Posterior vena cava (tissue), 2 donors: ENCODE measurements around the gene MED13L. TPM values are rescaled to one million over a fixed set of nuclear protein-coding genes. Genes with fewer than 3 reads are reported as not detected.
"Not testable (repeated sequence)": the region's sequence is repeated elsewhere in the genome, so short reads cannot be mapped to it uniquely, and the experiment has no call there.

Source experiments
- DNase-seq: peaks from one replicate; pipeline ENCODE4 v3.0.0-alpha.2; 2020; ENCODE audit warnings: low spot score
- intact Hi-C, 2 donors: fragments of 100-400 bp; cut with DNase I; formaldehyde crosslinking; loops; one replicate each; pipeline versions ENCODE4 v1.14.1 to v1.14.2; 2022 to 2023
- total RNA-seq, 2 donors: library from RNA; stranded (reverse); fragmentation: NEBNext Ultra II Directional; extraction: Animal tissue kit (Norgen Biotek cat#: 25700); gene quantifications; one replicate each; pipeline ENCODE4 v1.2.1, GENCODE V29; 2021
- donor health status: DM: yes; HTN: yes; CAD: no.
- donor health status: DM: yes; HTN: yes; CAD: no.

The MED13L gene
- total RNA-seq, 2 donors from 2014 or later: 133 to 176 TPM

DNA sequence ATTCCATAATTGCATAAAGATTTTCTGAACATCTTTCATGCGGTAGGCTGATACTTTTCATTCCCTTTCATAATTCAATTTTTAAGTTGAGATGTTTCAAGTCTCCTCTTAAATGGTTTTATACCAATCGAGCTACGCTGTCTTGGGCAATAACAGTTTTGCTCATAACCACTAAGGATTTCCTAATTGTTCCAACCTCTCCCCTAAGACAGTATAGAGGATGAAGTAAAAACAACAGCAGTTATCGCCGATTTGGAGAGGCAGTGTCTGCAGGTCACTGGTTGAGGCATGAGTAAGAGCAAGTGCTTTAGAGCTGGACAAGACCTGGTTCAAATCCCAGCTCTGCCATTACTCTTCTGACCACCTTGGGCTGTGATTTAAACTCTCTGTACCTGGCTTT lies 6.9 kb upstream of the MED13L start:
- DNase-seq: no peak
- intact Hi-C loops: loop anchor here in 1 of 2 donors (10.0 kb wide), 1 partner anchor 320 kb away; no protein-coding TSS in a partner anchor

DNA sequence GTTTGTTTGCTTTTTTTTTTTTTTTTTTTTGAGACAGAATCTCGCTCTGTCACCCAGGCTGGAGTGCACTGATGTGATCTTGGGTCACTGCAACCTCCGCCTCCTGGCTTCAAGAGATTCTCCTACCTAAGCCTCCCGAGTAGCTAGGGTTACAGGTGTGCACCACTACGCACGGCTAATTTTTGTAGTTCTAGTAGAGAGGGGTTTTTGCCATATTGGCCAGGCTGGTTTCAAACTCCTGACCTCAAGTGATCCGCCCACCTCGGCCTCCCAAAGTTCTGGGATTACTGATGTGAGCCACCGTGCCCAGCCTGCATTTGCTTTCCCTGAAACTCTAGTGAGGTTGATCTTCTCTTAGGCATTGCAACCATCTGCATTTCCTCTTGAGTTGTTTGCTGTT lies 6.4 kb upstream of the MED13L start:
- intact Hi-C loops: loop anchor here in 1 of 2 donors (10.0 kb wide), 1 partner anchor 321 kb away; no protein-coding TSS in a partner anchor
- not testable (repeated sequence) for DNase-seq

DNA sequence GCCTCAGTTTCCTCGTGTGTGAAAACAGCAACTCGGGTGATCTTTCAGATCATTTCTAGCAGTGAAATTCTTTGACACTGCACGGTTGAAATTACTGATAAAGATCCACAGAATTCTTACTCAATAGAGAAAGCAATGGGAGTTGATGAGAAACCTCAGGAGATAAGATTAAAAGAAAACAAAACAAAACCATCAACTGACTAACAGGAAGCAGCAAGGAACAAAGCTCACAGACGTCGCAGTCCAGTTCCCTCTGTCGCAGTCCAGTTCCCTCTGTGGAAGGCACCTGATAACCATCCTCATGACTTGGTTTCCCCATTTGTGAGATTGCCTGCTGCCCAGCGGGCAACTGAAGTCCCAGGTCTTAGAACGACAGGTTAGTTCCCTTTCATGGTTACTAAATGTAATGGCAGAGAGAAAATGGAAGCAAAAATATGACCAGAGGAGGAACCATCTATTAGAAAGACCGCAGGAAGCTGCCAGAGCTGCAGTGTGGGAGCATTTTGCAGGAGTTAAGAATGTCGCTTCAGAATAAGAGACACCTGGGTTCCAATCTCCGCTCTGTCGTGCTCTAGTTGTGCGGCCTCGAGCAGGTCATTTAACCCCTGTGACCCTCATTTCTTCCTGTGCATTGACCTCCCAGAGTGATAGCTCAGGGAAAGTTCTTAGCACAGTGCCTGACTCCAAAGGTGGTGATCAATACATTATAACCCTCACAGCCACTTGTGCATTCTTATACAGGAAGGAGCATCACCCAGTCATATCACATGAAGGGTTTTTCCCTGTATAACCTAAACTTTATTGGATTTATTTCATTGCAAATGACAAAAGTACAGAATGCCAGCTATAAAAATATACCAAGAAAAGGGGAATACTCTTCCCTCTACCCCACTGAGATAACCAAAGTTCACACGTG lies 5.1 kb upstream of the MED13L start:
- DNase-seq: peak; percentile 40
- intact Hi-C loops: loop anchor here in 1 of 2 donors (10.0 kb wide), 1 partner anchor 322 kb away; no protein-coding TSS in a partner anchor

DNA sequence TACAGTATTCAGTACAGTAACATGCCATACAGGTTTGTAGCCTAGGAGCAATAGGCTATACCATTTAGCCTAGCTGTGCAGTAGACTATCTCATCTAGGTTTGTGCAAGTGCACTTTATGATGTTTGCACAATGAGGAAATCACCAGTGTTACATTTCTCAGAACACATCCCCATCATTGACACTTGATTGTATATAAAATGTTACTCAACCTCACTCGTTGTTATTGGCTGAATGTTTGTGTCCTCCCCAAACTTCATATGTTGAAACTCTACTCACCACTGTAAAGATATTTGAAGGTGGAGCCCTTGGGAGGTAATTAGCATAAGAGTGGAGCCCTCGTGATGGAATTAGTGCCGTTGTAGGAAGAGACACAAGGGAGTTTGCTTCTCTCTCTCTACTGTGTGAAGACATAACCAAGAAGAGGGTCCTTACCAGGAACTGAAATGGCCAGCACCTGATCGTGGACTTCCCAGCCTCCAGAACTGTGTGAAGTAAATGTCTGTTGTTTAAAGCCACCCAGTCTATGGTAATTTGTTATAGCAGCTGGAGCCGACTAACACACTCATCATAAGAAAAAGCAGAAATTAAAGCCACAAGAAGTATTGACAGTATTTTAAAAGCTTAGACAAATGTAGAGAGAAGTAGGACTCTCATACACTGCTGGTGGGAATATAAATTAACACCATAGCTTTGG lies 3.2 kb upstream of the MED13L start:
- intact Hi-C loops: loop anchor here in 1 of 2 donors (10.0 kb wide), 1 partner anchor 324 kb away; no protein-coding TSS in a partner anchor

DNA sequence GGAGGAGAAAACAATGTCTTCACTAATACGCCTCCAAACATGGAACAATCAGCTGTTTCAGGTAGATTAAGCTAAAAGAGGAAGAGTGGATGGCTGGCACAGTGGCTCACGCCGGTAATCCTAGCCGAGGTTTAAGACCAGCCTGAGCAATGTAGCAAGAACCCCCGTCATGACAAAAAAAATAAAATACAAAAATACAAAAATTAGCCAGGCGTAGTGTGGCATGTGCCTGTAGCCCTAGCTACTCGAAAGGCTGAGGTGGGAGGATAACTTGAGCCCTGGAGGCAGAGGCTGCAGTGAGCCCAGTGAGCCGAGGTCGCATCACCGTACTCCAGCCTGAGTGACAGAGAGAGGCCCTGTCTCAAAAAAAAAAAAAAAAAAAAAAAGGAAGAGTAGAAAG lies 1.2 kb upstream of the MED13L start:
- intact Hi-C loops: loop anchor here in 1 of 2 donors (5.0 to 10.0 kb wide), 2 partner anchors 104 to 146 kb away; no protein-coding TSS in a partner anchor
- no peak for DNase-seq

More for the DNA sequence above, 3.2 kb upstream of the MED13L start:
- DNase-seq: no peak

DNA sequence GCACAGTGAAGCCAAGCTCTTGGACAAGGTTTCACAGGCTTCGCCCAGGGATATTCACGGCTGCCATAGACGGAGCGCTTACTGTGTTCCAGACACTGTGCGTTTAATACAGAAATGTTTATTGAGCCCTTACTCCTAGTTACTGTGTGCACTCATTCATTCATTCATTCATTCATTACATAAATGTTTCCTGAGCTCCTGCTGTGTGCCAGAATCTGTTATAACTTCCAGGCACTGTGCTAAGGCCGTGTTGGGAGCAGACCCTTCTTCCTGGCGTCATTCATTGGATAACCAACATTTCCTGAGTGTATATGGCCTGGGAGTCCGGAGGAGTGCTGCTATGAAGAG lies 760 bp upstream of the MED13L start:
- no peak for DNase-seq
- intact Hi-C loops: loop anchor here in 1 of 2 donors (5.0 to 10.0 kb wide), 2 partner anchors 104 to 147 kb away; no protein-coding TSS in a partner anchor

DNA sequence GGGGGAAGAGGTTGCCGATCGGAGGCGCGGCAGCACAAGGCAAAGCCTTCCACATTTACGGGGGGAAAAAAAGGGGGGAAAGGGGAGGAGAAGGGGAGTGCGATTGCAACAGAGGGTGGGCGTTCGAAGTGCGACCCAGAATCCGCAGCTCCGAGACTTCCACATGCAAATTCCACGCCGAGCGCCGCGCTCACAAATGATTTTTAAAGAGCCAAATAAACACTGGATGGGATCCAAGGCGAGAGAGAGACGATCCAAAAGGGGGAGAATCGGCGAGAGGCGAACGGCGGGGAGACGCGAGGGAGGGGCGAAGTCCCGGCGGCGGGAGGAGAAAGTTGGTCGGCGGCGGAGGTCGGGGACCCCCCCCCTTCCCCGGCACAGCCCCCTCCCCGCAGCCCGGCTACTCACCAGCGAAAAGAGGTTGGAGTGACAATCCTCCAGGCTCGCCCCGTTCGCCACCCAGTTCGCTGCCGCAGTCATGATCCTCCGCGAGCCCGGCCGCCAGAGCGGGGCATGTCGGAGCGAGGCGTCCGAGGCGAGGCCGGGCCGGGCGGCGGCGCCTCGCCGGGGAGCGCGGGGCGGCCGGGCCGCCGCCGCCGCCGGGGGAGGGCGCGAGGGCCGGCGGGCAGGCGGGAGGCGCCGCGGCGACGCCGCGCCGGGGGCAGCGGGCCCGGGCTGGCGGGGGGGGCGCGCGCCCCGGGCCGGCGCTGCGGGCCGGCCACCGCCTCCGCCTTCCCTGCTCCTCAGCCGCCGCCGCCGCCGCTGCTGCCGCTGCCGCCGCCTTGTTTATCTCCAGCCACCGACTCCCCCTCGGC lies 634 bp downstream of the MED13L start:
- peak; percentile 91 for DNase-seq
- intact Hi-C loops: loop anchor here in 1 of 2 donors (5.0 to 10.0 kb wide), 2 partner anchors 105 to 148 kb away; no protein-coding TSS in a partner anchor

DNA sequence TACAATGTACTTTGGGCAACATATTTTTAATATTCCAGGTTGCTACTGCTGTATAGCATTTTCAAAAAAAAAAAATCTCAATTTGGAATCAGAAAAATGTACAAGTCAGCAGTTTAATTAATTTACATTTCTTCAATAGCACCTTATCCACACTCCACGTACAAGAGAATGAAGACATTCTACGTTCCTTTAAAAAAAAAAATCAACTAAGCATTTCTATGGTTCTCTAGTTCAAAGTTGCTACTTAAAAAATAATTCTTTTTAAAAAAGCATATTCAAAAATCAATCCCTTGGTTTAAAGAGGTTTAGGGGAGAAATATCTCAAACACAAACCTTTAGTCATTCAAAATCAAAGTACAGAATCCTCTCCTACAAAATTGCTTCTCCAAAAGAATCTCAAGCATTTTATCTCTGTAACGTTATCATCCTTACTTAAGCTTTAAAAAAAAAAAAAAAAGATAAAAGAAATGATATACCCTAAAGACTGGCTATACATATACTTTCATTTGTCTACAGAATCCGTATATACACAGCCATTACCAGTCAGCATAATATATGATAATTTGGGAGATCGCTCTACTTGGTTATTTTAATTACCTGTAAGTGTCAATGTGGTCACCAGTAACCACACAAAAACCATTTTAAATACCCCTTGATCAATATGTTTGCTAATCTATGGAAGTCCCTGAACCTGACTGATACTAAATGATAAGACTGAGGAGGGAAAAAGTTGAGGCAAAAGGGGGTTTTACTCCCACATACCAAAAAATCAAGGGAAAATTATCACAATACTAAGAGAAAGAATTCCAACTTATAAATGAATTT lies 2.7 kb downstream of the MED13L start:
- intact Hi-C loops: loop anchor here (5.0 to 10.0 kb wide), 3 partner anchors 108 to 653 kb away; no protein-coding TSS in a partner anchor
- DNase-seq: no peak

DNA sequence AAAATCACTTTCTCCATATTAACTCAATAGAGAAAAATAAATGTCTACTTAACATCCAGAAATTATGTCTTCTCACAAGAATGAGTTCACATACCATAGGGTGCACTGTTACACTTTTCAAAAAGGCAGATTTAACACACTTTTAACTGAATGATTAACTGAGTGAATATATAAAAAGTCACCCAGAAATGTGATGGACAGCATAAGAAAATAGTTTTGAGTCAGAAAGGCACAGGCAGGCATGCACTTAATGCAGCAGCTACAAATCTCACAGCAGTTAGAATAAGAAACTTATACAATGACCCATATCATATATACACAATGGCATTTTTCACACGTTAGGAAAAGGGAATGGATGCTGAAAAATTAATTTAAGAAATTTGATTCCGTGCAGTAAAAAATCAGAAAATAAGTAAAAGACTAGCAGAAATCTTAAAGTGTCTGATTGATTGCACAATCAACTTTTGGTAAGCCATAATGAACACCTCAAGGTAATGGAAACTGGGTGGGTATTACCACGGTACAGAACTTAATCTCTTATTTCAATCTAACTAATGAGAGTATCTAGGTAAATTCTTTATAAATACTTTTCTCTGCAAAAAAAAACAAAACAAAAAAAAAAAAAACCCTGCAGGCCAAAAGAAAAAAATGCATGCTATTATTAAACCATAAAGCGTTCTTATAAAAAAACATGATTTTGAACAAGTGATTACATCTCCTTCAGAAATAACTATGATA lies 3.5 kb downstream of the MED13L start:
- intact Hi-C loops: loop anchor here (5.0 to 10.0 kb wide), 2 partner anchors 151 to 653 kb away; no protein-coding TSS in a partner anchor
- DNase-seq: no peak

DNA sequence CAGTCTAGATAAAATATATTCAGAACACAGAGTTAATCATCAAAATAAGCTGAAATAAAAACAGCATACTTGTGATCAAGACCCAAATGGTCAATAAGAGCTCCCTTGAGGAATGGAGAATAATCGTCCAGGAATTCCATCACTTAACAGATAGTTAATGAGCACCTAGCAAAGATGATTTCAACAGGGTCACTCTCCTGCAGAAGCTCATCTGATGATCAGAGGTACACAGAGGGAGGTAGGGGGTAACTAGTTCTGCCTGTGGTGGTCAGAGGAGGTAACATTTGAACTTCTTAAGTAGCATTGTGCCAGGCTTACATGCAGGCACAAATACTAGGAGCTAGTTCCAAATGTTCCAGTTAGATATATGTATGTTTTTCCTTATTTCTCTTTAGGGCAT lies 9.5 kb downstream of the MED13L start:
- DNase-seq: no peak
- intact Hi-C loops: no loop called here

DNA sequence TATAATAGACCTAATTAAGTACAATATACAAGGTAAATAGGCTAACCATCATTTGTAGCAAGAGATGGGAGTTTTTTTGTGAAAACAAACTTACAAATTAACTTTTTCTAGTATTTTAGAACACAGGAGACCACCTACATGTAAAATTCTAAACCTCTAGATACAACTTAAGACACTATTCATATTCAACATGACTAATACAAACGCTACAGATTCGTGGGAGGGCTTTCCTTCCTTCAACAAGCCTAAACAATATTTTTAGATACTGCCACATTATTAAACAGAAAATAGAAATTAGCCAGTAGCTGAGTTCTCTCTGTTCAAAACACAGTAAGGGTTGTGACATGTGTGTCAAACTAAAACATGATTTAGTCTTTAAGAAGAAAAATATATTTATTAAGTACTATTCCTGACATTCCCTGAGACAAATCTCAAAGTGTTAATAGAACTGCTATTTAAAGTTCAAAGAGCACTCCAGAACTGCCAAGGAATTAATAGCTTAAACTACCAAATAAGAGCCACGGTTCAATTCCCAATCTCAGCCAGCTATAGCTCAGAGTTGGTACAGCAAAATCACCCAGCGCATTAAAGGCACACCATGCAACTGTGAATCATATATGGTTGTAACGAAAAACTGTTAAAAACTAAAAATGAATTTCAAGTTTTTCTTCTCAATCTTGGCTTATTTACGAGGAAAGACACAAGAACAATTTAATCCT lies 10.7 kb downstream of the MED13L start:
- no peak for DNase-seq
- intact Hi-C loops: no loop called here

DNA sequence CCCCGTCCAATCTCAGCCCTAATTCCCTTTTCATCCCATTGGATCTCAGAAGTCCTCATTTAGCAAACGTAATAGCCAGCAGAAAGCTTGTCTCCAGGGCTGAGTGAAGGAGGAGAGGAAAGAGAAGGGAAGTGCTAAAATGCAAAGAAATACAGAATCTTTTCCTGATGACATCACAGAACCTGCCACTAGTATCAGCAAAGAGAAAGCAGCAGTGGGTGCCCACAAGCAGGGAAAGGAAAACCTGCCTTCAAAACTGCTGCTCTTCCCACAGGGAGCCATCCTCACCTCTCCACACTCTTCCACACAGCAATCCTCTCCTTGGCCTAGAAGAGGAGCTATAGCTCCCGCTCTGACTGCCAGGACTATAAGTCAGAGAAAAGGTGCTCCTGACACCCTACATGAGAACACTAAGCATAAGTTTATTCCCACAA lies 11.3 kb downstream of the MED13L start:
- intact Hi-C loops: no loop called here
- no peak for DNase-seq

DNA sequence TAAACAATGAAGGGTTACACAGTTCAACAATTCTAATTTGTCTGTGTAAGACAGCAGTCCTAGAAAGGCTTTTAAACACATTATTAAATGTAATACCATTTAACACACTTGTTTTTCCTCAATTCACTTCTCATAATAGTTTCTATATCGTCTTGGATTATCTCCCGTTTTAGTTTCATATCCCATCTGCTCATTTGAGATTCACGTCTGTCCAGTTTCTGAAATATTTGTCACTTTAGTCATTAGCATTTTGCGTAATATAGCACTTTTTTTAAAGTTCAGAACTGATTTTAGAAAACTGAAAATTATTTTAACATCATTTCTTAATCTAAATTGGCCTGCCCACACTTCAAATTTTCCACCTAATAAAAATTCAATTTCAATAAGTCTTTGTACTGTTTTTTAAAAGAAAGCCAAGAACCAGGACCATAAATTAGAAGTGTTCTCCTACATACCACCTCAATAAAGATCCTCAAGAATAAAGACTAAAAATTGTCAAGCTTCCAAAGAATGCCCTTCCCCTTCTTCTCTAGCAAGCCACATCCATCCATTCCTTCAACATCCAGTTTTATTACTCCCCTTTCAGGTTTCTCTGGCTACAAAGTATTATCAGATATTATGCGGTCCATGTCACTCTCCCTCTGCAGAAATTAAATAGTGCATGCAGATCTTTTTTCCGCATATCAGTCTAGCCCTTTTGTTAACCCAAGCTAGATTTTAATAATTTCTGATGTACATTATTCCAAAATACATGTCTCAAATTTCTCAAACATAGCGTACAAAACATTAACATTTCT lies 11.9 kb downstream of the MED13L start:
- no peak for DNase-seq
- intact Hi-C loops: no loop called here

DNA sequence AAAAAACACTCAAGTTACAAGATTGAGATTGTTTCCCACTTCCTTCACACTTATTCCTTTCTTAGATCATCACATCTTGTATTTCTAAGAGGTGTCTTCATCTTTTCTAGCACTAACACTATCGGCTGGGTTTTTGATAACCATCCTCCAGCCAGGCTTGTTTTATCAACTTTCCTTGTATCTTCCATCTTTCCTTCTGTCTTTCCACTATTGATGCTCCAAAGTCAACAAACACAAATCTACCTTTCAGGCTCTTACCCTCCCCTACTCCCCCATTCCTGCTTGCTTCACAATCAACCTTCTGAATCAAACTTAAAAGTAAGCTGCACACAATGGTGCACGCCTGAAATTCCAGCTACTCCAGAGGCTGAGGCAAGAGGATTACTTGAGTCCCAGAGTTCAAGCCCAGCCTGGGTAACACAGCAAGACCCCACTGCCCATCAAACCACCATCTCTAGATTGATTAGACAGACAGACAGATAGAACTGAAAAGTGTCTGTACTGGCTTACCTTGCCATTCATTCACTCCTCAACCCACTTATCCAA lies 12.9 kb downstream of the MED13L start:
- no peak for DNase-seq
- intact Hi-C loops: no loop called here

DNA sequence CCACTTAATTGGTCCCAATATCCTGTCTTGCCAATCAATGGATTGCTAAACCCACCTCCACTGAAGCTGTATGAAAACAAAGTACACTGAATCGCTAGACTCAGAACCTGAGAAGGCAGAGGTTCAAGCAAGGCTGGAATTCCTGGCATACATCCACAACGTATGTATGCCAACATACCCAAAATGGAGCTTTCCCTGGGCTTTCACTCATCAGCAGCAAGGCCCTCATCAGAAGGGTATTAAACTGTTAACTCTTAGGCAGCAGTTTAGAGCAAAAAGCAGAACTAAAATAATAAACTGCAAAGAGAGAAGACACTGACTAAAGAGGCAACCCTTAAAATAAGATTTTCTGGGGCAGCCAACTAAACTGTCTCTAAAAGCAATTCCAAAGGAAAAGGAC lies 13.6 kb downstream of the MED13L start:
- intact Hi-C loops: no loop called here
- no peak for DNase-seq

DNA sequence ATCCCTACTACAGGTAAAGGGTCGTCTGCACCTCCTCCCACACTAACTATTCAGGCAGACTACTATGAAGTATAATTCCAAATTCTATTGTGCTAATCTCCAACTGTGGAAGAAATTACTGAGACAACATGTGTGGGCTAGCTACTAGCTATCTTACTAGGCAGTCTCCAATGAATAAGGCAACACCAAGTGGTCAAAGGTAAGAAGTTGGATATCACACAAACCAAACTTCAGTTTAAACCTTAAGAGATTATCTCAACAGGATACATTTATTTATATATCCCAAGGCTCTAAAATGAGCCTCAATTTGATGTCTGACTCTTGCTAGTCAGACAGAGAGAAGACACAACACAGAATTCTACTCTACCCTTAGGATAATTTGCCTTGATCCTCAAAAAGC lies 14.1 kb downstream of the MED13L start:
- no peak for DNase-seq
- intact Hi-C loops: no loop called here
